NCI-H460 (cell line): ENCODE data around the gene MACROH2A2. TPM values are rescaled to one million over a fixed set of nuclear protein-coding genes. Genes with fewer than 3 reads are reported as not detected.
"Not testable (repeated sequence)": the region's sequence is repeated elsewhere in the genome, so short reads cannot be mapped to it uniquely, and the experiment has no call there.

ENCODE experiments used
- DNase-seq: peaks from one replicate; pipeline ENCODE4 v3.0.0-alpha.2; 2016; ENCODE audit warnings: low read depth; ENCODE audit errors: extremely low read depth
- total RNA-seq: library from RNA; depleted of rRNA; stranded (reverse); fragments of >200 nt; shearing (Covaris generic); gene quantifications from 2 replicates; pipeline ENCODE4 v1.2.3, GENCODE V29; 2014

MACROH2A2 gene
- total RNA-seq, 1 experiment from 2014 or later, result 28.0 TPM

GRCh38 chr10:70066190-70066589, 13.5 kb downstream of the MACROH2A2 start:
- DNase-seq, result no peak

- DNase-seq, result no peak
These were observed 14.9 kb downstream of the MACROH2A2 start for GRCh38 chr10:70067586-70067985.

GRCh38 chr10:70068925-70069324, 16.3 kb downstream of the MACROH2A2 start:
- no peak for DNase-seq

DNA sequence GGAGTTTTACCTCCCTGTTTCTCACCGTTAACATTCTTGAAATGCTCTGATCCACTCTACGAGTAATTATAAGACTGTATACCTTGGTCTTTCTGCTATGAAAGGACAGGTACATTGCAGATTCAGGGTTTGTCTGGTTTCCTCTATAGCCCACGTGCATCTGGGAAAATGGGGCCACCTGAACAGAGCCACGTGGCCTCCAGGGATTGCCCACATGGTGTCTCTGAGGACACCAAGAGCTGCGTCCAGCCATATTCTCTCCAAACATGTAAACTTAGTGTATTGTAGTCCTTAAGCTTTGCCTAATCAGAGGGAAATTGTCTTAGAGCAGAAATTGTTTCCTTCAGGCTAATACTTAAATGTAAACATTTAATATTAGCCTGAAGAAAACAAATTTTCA, 16.7 kb downstream of the MACROH2A2 start:
- DNase-seq, result no peak

- no peak for DNase-seq
These were observed 18.2 kb downstream of the MACROH2A2 start for GRCh38 chr10:70070834-70071233.

DNA sequence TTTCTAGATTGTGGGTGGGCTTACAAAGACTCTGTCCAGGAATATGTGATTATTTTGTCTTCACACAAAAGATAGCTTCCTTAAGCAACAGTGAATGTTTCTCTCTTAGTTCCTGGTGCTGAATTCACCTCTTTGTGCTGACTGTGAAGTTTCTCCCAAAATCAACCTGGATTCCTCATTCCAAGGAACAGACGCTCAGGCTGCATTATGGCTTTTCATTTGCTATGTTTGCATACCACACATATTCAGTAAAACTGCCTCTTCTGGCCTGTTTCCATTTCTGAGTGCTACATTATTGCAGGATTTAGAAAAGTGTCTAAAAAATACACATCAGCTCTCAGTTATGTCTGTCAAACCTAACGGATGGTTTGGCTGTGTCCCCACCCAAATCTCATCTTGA, 21.5 kb downstream of the MACROH2A2 start:
- DNase-seq, result no peak

DNA sequence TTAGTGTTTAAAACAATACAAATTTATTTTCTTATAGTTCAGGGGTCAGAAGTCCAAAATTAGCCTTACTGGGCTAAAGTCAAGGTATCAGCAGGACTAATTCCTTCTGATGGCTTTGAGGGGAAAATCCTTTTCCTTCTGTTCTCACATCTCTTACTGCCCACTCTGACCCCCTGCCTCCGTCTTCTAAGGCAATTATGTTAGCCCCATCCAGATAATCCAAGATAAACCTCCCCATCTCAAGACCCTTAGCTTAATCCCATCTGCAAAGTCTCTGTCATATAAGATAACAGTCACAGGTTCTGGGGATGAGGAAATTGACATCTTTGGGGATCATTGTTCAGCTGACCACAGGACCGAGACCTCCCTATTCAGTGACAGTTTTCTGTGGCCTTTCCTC, 22.3 kb downstream of the MACROH2A2 start:
- DNase-seq, result no peak

DNA sequence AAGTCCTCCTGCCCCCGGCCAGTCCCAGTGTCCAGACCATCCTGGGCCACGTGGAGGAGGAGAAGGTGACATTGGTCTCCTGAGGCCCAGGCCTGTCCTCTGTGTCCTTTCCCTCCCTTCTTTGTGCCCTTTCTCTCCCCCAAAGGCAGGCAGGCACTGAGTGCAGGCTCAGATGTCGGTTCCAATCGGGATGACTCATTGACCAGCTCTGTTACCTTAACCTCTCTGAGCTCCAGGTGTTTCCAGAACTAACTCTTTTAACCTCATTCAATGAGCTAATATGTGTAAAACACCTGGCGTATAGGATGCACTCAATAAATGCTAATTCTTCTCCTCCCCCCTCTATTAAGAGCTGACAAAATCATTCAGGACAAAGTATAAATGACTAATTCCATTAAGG, 25.7 kb downstream of the MACROH2A2 start:
- no peak for DNase-seq

DNA sequence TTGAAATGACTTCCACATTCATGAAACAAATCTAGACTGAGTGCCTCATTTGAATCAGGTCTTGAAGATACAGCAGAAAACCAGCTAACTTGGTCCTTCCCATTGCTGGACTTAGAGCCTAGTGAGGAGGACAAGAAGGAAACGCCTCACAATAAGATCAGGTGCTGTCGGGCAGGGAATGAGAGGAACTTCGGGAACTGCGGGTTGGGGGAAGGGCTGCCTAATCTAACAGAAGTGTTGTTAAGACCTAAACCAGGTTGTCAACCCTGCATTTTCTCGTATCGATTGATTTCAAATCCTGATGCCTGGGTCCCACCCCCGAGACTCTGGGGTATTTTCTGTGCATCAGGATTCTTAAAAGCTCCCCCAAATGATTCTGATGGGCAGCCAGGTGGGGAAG, 26.3 kb downstream of the MACROH2A2 start:
- DNase-seq, result no peak

- DNase-seq, result not testable (repeated sequence)
These were observed 28.1 kb downstream of the MACROH2A2 start for GRCh38 chr10:70080789-70081188.

DNA sequence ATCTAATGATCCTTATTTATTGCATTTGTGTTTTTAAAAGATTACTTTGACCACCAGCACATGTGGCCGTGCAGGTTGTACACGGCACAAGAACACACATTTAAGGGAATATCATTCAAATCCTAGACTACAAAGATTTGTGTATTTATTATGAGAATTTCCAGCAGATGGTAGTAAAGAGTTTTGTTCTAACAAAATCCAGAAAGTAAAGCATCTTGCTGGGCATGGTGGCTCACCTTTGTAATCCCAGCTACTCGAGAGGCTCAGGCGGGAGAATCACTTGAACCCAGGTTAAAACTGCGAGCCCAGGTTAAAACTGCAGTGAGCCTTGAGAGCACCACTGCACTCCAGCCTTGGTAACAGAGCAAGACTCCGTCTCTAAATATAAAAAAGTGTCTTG, 31.5 kb downstream of the MACROH2A2 start:
- no peak for DNase-seq

- no peak for DNase-seq
These were observed 33.4 kb downstream of the MACROH2A2 start for GRCh38 chr10:70085975-70086613.

DNA sequence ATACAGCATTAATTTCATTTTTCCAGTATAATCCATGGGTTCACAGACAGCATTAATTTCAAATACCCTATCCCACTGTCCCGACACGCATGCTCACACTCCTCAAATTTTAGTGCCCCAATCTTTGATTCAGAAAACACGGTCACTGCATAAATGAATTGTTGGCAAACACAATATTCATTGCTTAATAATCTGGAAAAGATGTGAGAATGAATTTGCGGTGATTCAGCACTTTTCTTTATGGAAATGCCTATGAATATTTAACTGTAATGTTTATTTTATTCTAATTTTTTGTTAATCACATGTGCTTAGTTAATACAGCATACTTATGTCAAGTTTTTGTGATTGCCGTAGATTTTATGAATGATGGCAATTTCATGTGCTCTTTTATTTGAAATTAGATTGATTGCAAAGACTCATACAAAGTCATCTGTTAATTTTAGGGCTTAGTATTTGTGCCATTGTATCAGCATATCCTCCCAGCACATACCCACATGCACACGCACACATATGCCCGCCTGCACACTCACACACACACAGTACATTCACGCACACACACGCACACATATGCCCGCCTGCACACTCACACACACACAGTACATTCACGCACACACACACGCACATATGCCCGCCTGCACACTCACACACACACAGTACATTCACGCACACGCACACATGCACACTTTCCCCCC, 35.1 kb downstream of the MACROH2A2 start:
- no peak for DNase-seq

DNA sequence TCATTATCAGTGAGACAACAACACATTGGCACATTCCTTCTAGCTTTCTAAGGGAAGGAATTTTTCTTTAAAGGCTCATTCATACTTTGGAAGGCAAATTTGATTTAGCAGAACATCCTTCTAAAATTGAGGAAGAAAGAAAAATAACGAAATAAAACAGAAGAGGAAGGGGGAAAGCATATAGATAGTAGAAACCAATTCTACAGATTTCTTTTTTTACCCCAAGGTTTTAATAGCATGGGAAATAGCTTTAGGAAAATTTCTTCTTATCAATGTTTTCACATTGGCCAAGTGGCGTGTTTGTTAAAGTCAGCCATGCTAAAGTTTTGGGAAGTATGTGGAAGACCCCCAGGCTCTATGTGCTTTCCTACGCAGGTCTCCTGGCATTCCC, 35.7 kb downstream of the MACROH2A2 start:
- DNase-seq, result no peak

DNA sequence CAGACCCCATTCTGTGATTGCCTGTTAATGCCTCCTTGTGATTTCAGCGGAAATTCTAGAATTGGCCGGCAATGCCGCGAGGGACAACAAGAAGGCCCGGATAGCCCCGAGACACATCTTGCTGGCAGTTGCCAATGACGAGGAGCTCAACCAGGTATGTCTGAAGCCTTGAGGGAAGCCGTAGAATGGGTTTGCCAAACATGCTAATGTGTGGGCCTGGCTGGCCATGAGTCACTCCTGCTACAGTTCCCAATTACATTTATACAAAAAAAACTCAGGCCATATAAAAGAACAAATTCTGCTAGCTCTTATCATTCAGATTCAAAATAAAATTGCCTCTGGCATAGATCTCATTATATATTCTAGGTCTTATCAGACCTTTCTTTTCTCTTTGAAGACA, 37.4 kb downstream of the MACROH2A2 start:
- DNase-seq, result no peak

GRCh38 chr10:70090951-70091350, 38.3 kb downstream of the MACROH2A2 start:
- no peak for DNase-seq

GRCh38 chr10:70092389-70092718, 39.7 kb downstream of the MACROH2A2 start:
- DNase-seq, result no peak

- no peak for DNase-seq
These were observed 40.8 kb downstream of the MACROH2A2 start for GRCh38 chr10:70093335-70093944.

DNA sequence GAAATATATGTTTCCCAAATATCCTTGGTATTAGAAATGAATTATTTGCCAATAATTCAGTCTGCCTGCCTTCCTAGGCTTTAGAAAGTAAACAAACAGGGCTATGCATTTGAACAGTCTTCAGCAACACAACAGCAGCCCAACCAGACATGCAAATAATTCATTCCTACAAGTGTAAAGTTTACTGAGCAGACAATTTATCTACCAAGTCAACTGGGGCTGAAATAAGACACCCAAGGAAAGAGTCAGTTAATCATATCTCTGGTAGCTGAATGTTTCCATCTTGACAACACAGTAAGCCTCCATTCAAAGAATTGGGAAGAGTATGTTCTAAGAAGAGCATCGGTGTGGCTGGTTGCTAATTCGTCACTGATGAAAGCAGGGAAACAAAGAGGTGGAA, 41.6 kb downstream of the MACROH2A2 start:
- no peak for DNase-seq

DNA sequence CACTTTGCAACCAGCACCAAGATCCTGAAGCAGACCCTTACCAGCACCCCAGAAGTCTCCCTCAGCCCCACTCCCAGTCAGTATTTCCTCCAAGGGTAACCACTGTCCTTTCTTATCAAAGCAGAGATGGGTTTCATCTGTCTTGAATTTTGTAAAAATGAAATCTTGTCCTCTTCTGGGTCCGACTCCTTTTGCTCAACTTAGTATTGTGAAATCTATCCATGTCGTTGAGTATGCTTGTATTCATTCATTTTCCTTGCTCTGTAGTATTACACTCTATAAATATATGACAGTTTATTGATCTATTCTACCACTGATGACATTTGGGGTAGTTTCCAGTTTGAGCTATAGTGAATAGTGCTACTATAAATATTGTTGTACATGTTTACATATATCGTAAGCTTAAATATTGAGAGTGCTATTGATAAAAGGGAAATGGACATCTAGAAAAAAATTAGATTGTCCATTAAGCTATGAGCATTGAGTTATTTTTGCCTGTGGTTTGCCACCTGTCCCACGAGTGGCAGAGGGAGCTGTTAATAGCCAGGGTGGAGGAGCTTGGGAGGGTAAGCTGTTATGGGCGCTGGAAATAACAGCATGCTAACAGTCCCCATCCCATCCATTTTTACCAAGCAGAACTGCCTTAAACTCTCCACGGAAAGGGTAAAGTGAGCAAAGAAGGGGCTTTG, 43.5 kb downstream of the MACROH2A2 start:
- no peak for DNase-seq

GRCh38 chr10:70096705-70097420, 44.2 kb downstream of the MACROH2A2 start:
- DNase-seq, result no peak
